Stimulated activated CD4-positive, alpha-beta T cell treated with anti-CD3 and anti-CD28 coated beads, Interleukin-15, amount 100 ng/mL, for 48 hours (primary cell): ENCODE data around the gene PEX5.
"Not testable (repeated sequence)": the region's sequence is repeated elsewhere in the genome, so short reads cannot be mapped to it uniquely, and the experiment has no call there.

Experiments used
- DNase-seq, 2 donors: peaks; one replicate each; pipeline ENCODE4 v3.0.0-alpha.2; 2020; ENCODE audit warnings: low read depth in 2 of 2

PEX5 gene

GRCh38 chr12:7160183-7160582, 29.3 kb upstream of the PEX5 start:
- no peak for DNase-seq

DNA sequence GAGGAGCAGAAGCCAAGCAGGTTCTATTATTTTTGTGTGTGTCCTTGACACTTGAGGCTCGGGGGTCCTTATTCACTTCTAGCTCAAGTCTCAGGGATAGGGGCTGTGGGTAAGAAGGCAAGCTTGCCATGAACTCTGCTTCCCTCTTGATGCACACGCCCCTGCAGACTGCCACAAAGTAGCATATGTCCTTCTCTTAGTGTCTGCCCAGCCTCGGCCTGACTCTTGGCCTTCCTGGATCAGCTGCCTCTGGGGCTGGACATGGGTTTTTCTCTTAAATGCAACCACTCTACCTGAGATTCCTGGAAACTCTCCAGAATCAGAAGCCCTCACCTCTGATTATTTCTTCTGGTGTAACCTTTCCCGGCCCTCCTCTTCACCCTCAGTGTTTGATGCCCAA, 28.2 kb upstream of the PEX5 start:
- DNase-seq: no peak

GRCh38 chr12:7161811-7162210, 27.7 kb upstream of the PEX5 start:
- DNase-seq: no peak

- DNase-seq: peak; percentile 11 to 22
Measured at GRCh38 chr12:7162691-7163114, 26.8 kb upstream of the PEX5 start.

DNA sequence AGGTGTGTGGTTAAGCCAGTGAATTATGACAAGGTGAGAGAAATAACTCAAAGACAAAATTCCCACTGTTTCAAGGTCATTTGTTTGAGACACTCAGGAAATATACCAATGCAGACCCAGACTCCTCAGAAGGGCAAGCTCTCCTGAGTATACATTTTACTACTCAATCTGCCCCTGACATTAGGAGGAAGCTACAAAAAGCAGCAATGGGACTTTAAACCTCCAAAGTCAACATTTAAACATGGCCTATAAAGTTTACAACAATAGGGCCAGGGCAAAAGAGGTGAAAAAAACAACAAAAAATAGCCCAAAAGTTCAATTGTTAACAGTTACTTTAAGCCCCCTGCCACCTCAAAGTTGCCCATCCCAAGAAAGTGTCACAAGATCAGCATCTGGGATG, 19.5 kb upstream of the PEX5 start:
- DNase-seq: no peak

DNA sequence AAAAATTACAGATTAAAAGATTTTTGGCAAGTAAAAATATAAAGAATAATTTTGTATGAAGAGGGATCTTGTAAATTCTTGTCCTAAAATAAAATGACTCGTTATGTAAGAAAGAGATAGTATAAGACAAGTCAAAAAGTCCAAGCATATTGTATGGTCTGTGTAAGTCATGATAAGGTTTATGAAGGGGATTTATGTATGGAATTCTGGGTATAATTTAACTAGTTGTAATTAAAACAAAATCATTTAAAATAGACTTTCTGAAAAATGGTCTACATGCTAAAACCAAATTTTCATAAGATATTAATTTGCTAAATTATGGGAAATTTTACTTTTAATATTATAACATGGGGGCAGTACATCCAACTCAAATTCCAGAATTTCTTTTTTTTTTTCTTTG, 17.6 kb upstream of the PEX5 start:
- DNase-seq: no peak

DNA sequence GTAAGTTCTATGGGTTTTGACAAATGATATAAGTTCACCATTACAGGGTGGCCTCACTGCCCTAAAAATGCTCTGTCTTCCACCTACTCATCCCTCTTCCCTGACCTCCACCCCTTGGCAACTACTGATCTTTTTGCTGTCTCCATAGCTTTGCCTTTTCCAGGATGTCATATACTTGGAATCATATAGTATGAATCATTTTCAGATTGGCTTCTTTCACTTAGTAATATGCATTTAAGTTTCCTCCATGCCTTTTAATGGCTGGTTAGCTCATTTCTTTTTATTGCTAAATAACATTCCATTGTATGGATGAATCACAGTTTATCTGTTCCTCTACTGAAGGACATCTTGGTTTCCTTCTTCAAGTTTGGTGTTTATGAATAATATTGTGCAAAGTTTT, 14.0 kb upstream of the PEX5 start:
- DNase-seq: no peak

DNA sequence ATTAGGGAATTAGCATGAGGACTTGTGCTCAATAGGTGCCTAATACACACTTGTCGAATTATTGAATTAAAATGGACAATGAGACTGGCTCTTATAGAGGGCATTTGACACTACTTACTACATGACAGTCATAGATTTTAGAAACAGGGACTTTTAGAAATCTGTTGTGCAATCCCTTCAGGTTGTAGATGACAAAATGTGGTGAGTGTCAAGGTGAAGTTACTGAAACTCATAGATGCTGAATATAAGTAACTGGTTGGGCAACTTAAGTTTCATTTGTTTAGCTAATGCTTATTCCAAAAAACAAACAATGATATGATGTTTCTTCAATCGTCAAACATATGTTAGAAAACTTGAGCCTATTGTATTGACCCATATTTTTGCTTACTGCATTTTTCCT, 12.9 kb upstream of the PEX5 start:
- no peak for DNase-seq

DNA sequence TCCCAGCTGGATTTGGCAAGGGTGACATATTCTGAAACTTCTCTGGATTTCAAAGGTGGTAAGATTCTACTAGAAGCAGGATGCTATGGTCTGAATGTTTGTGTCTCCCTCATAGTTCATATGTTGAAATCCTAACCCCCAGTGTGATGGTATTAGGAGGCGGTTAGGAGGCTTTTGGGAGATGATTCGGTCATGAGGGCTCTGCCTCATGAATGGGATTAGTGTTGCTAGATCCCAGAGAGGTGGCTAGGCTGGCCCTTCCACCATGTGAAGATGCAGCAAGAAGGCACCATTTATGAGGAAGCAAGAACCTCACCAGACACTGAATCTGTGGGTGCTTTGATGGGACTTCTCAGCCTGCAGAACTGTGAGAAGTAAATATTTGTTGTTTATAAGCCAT, 11.0 kb upstream of the PEX5 start:
- DNase-seq: no peak

GRCh38 chr12:7180685-7181084, 8.8 kb upstream of the PEX5 start:
- DNase-seq: no peak

DNA sequence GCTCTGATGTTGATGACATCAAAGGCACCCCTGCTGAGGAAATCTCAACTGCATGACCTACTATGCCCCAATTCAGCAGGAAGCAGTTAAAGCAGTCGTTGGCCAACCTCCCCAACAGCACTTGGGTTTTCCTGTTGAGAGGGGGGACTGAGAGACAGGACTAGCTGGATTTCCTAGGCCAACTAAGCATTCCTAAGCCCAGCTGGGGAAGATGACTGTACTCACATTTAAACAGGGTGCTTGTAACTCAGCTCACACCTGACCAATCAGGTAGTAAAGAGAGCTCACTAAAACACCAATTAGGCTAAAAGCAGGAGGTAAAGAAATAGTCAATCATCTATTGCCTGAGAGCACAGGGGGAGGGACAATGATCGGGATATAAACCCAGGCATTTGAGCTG, 3.4 kb upstream of the PEX5 start:
- not testable (repeated sequence) for DNase-seq

- DNase-seq: peak; percentile 54 to 59
Measured at GRCh38 chr12:7188562-7189397, 706 bp upstream of the PEX5 start.

- no peak for DNase-seq
Measured at GRCh38 chr12:7190268-7191055, 976 bp downstream of the PEX5 start.

DNA sequence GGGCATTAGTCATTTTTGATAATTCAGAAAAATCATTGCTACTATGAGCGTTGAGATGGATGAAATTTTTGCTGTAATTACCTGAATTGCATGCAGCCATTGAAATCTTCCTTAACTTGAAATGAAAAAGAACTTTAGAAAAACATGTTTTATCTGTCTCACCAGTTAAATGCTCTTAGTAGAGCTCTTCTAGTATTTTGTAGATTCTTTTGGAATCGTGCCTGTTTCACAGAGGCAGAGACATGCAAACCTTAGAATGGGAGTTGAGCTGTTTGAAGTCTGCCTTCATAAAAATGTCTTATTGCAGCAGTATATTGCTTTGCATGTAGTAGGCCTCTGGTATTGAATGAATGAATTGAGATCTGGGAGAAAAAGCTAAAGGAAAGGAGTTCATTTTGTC, 4.2 kb downstream of the PEX5 start:
- no peak for DNase-seq

GRCh38 chr12:7197841-7198240, 8.4 kb downstream of the PEX5 start:
- no peak for DNase-seq

GRCh38 chr12:7203109-7203508, 13.6 kb downstream of the PEX5 start:
- no peak for DNase-seq

DNA sequence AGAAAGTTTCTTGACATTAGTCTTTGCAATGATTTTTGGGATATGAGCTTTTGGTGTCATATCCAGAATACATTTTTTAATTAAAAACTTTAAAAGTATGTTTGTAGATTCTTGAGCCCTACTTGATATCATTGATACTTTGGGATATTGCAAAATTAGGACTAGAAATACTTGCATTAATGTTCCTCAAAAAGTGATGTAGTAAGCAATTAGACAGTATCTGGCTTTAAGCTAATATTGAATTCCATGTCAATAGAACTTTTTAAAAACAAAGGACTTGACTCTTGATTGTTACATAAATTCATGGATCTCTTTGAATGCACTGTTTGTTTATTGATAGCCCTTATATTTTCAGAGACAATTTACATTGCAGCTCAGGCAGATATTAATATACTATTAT, 15.6 kb downstream of the PEX5 start:
- no peak for DNase-seq

DNA sequence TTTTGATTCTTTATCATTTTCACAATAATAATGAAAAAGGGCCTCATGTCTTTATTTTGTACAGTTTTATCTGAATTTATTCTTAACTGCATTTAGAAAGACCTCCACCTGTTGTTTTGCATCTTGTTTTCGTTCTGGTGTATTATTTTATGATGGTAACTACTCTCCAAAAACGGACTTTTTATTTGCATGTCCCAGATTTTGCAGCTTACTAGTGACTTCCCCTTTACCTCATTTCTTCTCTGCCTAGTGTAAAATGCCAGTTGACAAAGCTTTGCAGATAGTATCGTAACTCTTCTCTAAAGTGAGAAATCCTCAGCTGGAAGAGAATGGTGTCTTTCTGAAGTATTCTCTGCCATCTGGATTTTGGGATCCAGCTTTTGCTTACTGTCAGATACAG, 17.2 kb downstream of the PEX5 start:
- DNase-seq: no peak

GRCh38 chr12:7207866-7208625, 18.6 kb downstream of the PEX5 start:
- DNase-seq: no peak

DNA sequence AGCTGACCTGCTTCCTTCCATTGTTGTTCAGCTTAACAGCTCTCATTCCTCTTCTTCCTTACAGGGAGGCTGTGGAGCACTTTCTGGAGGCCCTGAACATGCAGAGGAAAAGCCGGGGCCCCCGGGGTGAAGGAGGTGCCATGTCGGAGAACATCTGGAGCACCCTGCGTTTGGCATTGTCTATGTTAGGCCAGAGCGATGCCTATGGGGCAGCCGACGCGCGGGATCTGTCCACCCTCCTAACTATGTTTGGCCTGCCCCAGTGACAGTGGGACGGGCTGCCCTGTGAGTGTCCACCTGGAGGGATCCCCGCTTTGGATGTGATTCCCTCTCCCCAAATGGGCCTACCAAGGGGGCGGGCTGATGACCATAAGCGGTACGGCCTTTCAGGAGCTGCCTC, 20.5 kb downstream of the PEX5 start:
- DNase-seq: no peak

DNA sequence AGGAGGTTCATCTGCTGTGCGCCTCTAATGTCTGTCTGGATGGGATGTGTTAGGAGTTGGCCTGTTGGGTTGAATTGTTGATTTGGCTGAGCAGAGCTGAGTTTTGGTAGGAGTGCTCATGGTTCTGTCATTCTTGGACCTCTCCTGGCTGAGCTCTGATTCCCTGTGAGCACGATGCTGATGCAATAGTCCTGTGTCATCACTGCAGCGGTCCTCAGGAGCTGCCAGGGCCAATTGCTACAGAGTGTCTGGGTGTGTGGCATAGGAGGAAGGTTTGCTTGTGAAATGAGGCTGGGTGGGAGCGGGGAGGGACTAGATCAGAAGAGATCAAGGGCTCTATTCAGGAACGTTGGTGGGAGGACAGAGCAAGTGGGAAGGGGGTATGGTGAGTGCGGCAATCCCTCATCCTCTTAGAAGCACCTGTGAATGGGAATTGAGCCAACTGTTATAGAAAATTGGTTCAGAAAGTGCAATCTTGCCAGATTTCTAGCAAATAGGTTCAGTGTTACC, 21.2 kb downstream of the PEX5 start:
- DNase-seq: no peak

DNA sequence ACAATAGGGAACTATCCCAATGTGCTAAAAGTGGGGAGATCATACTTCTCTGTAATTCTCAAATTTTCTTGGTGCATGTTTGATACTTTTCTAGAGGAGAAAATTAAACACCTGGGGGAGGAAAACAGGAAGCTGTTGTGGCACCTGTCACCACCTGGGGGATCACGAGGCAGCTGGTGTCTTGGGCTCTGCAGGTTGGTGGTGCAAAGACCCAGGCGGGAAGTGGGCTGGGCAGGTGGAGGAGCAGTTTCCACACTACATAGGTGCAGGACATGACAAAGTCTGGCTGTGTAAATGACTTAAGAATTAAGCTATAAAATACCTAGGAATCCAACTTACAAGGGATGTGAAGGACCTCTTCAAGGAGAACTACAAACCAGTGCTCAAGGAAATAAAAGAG, 23.2 kb downstream of the PEX5 start:
- DNase-seq: no peak
